CD4-positive, alpha-beta T cell treated with Interleukin-17A for 4 hours (primary cell): ENCODE results near the gene TSPAN10.

ENCODE experiments used
- DNase-seq: peaks from one replicate; pipeline ENCODE4 v3.0.0-alpha.2; 2020; ENCODE audit warnings: mixed read lengths

TSPAN10 gene

DNA sequence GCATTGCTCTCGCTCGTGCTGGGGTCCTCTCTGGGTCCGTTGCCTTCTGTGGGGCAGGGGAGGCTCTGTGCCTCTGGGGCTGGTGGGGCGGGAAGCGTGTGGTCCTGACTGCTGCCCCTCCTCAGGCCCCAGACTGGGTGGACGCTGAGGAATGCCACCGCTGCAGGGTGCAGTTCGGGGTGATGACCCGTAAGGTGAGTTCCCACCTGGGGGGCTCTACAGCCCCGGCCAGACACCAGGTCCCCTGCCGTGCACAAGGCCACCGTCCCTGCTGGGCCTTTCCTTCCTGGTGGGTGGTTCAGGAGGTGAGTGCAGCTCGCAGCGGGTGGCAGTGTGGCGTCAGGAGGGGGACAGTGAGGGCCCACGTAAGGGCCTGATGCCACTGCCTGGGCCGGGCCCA is 53.6 kb downstream of the TSPAN10 start:
- DNase-seq, result no peak

DNA sequence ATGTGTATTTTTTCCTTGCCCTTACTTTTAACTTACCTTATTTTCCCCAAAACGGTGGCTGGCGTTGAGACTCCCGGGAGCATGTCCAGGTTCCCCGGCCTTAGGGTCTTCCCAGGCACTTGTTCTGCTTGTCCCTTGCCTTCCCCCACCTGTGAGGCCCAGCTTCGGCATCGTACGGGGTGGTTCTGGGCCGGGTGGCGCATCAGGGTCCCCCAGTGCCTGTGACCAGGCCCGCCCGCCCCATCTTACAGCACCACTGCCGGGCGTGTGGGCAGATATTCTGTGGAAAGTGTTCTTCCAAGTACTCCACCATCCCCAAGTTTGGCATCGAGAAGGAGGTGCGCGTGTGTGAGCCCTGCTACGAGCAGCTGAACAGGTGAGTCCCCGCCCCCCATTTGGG is 54.2 kb downstream of the TSPAN10 start:
- no peak for DNase-seq

DNA sequence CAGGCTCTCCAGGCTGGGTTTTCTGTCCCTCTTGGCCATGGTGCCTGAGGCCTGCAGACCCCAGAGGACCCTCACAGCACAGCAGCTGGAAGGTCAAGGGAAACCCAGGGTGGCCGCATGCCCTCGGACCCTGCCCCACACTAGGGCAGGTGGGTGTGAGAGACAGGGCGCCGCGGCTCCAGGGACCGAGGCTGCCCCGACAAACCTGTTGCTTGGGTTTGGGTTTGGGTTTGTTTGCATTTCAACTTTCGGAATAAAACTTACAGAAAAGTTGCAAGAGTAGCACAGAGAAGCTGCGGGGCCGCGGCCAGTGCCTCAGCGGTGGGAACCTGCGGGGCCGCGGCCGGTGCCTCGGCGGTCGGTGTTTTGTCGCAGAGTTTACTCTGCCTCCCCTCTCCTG is 54.6 kb downstream of the TSPAN10 start:
- no peak for DNase-seq

DNA sequence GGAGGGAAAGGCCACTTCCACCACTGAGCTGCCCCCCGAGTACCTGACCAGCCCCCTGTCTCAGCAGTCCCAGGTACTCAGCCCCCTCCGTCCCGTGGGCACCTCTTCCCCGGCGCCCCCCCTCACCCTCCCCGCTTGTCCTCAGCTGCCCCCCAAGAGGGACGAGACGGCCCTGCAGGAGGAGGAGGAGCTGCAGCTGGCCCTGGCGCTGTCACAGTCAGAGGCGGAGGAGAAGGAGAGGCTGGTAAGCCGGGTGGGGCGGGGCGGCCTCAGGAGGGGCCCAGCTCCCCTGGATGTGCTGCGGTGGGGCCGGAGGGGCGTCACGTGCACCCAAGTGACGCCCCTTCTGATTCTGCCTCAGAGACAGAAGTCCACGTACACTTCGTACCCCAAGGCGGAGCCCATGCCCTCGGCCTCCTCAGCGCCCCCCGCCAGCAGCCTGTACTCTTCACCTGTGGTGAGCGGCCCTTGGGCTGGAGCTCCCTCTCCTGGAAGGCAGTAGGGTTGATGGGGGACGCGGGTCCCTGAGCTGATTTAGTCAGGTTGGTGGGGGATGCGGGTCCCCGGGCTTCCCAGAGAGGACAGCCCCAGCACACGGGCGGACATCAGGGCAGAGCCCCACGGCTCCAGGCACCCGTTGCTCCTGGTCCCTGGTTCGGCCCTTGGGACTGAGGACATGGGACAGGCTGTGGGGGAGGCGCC is 56.7 kb downstream of the TSPAN10 start:
- DNase-seq, result no peak

DNA sequence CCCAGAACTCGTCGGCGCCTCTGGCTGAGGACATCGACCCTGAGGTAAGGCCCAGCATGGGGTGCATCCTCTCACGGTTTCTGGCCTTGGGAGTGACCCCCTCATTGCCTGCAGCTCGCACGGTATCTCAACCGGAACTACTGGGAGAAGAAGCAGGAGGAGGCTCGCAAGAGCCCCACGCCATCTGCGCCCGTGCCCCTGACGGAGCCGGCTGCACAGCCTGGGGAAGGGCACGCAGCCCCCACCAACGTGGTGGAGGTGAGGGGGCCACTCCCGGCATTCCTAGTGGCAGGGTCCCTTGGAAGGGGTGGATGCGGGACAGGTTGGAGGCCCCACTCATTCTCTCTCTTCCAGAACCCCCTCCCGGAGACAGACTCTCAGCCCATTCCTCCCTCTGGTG is 57.8 kb downstream of the TSPAN10 start:
- no peak for DNase-seq

GRCh38 chr17:81695211-81695610 is 58.2 kb downstream of the TSPAN10 start:
- DNase-seq, result no peak

- DNase-seq, result no peak
Measured at GRCh38 chr17:81695801-81696200, 58.8 kb downstream of the TSPAN10 start.

DNA sequence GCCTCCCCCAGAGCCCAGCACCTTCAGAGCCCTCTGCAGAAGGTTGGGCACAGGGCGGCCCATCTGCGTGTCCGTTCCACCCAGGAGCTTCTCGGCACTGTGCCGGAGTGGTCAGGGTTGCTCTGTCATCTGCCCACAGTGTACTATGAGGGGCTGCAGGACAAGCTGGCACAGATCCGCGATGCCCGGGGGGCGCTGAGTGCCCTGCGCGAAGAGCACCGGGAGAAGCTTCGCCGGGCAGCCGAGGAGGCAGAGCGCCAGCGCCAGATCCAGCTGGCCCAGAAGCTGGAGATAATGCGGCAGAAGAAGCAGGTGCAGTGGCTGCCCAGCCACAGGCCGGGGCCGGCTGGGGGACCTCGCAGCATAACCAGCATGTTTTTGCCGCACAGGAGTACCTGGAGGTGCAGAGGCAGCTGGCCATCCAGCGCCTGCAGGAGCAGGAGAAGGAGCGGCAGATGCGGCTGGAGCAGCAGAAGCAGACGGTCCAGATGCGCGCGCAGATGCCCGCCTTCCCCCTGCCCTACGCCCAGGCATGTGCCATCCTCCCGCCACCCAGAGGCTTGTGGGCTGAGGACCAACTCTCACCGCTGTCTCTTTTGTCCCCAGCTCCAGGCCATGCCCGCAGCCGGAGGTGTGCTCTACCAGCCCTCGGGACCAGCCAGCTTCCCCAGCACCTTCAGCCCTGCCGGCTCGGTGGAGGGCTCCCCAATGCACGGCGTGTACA is 59.4 kb downstream of the TSPAN10 start:
- DNase-seq, result no peak

DNA sequence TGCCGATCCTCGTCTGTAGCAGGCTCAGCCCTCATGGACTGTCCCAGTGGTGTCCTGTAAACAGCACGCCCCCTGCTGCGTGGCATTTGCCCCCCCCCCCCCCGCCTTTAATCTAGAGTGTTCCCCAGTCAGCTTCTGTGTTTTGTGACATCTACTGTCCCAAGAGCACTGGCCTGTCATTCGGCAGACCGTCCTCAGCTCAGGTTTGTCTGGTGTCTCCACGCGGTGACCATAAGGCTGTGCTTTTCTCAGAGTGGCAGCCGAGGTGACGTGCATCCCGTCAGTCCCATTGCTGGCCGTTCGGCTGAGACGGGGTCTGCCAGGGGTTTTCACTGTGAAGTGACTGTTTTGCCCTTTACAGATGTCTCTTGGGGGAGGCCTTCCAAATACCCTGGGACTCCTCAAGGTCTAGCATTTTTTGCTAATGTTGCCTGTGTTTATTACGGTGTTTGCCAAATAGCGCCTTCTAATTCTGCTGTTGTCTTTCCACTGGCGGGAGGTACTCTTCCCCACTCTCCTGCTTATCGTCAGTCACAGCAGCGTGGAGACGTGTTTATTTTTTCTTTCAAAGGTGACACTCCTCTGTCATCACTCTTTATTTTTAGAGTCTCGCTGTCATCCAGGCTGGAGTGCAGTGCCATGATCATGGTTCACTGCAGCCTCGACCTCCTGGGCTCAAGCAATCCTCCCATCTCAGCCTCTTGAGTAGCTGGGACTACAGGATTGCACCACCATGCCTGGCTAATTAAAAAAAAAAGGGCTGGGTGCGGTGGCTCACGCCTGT is 60.5 kb downstream of the TSPAN10 start:
- no peak for DNase-seq
